NT2/D1 (cell line): ENCODE measurements around the gene PCCB.
"Not testable (repeated sequence)": the region's sequence is repeated elsewhere in the genome, so short reads cannot be mapped to it uniquely, and the experiment has no call there.

Experiments used
- DNase-seq: peaks from one replicate; pipeline ENCODE4 v3.0.0-alpha.2; 2011; ENCODE audit warnings: low read depth, low spot score
- H3K27me3 ChIP-seq: 2 replicates; pipeline ENCODE4 v1.6.0; 2011; ENCODE audit warnings: mild to moderate bottlenecking; ENCODE audit not compliant: insufficient read length, insufficient read depth
- H3K36me3 ChIP-seq: 2 replicates; pipeline ENCODE4 v1.6.1; 2011; ENCODE audit warnings: mild to moderate bottlenecking, low read length, mixed read lengths; ENCODE audit not compliant: insufficient read depth, insufficient read length
- H3K4me1 ChIP-seq: 2 replicates; pipeline ENCODE4 v1.5.1; 2011; ENCODE audit not compliant: insufficient read depth, insufficient read length
- H3K4me3 ChIP-seq: 2 replicates; pipeline ENCODE4 v1.5.1; 2011; ENCODE audit warnings: low read depth; ENCODE audit not compliant: insufficient read length
- H3K9ac ChIP-seq: 2 replicates; pipeline ENCODE4 v1.6.0; 2011; ENCODE audit warnings: low read depth; ENCODE audit not compliant: insufficient read length
- H3K9me3 ChIP-seq: 2 replicates; pipeline ENCODE4 v1.5.1; 2011; ENCODE audit warnings: mild to moderate bottlenecking, low read length; ENCODE audit not compliant: insufficient read depth
- SUZ12 ChIP-seq: IDR thresholded peaks from 2 replicates; pipeline ENCODE4 v1.6.1; 2011; ENCODE audit not compliant: insufficient read length, insufficient read depth; ENCODE audit errors: extremely low read depth
- YY1 ChIP-seq: IDR thresholded peaks from 2 replicates; pipeline ENCODE4 v1.6.1; 2011; ENCODE audit not compliant: insufficient read length, insufficient read depth
- ZNF274 ChIP-seq: IDR thresholded peaks from 2 replicates; pipeline ENCODE4 v1.6.1; 2011; ENCODE audit warnings: mild to moderate bottlenecking, low read depth, low read length

PCCB gene

DNA sequence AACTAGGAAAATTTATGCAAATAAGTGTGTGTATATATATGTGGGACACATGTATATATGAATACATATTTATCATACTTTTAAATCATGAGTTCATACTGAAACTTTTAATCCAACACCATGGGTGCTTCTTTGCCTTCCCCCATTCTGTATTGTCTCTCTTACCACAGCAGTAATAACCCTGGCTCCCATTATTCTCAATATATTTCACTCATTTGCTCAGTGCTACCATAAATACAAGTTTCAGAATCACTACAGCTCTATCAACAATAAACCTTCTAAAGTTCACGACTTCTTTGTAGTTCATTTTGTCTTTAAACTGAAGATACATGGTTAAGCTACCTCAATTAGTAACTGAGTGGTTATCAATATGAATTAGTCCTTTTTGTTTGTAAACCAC, 82.2 kb downstream of the PCCB start:
- Histone ChIP-seq H3K27me3 (no peaks in the 10 kb centered on the region), H3K4me1 (peaks cover 2% of the 10 kb centered on the region), H3K36me3 (peaks cover 51% of the 10 kb centered on the region), H3K4me3 (no peak overlapping the region), H3K9ac (no peak overlapping the region), H3K9me3 (no peaks in the 10 kb centered on the region)
- TF ChIP-seq YY1 (no peak), ZNF274 (no peak), SUZ12 (no peak)
- no peak for DNase-seq

DNA sequence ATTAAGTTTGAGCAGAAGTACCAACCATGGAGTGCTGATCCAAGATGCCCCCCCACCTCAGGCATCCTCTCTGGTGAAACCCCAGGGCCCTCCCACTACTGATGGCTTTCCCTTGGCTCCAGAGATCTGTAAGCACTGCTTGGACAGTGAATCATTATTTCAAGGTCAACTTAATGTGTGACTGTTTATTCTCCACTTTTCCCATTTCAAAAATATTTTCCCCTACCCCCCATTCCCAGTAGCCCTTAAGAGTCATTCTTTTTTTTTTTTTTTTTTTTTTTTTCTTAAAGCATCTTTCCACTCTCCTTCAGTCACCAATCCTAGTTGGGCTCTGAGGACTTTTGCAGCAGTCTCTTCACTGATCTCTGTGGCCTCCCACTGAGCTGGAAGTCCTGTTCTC, 82.6 kb downstream of the PCCB start:
- Histone ChIP-seq H3K9ac (no peak overlapping the region), H3K4me3 (no peak overlapping the region), H3K4me1 (peaks cover 2% of the 10 kb centered on the region), H3K9me3 (no peaks in the 10 kb centered on the region), H3K27me3 (no peaks in the 10 kb centered on the region), H3K36me3 (peaks cover 51% of the 10 kb centered on the region)
- no peak for DNase-seq
- no peak for TF ChIP-seq SUZ12
- TF ChIP-seq ZNF274, result no peak
- TF ChIP-seq YY1, result no peak

DNA sequence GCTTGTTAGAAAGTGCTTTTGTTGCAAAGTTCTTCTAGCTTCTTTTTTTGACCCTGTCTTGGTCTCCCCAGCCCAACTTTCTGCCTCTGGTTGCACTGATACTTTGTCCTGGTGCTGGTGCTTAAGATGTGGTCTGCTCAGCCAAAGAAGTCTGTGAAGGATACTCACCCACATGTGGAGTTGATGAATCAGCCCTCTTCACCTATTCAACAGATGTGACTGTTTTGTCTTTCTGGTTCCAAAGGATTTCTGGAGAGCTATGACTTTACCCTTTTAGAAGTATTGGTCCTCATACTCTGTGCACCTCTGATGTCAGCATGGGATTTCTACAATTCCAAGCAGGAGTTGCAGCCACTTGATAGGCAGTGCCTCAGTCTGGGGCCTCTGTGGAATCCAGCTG, 84.1 kb downstream of the PCCB start:
- H3K36me3 ChIP-seq, result peaks cover 52% of the 10 kb centered on the region
- peaks cover 2% of the 10 kb centered on the region for H3K4me1 ChIP-seq
- DNase-seq, result no peak
- H3K9me3 ChIP-seq, result no peaks in the 10 kb centered on the region
- H3K27me3 ChIP-seq, result no peaks in the 10 kb centered on the region
- TF ChIP-seq YY1 (no peak), SUZ12 (no peak), ZNF274 (no peak)
- no peak overlapping the region for H3K4me3 ChIP-seq
- no peak overlapping the region for H3K9ac ChIP-seq

DNA sequence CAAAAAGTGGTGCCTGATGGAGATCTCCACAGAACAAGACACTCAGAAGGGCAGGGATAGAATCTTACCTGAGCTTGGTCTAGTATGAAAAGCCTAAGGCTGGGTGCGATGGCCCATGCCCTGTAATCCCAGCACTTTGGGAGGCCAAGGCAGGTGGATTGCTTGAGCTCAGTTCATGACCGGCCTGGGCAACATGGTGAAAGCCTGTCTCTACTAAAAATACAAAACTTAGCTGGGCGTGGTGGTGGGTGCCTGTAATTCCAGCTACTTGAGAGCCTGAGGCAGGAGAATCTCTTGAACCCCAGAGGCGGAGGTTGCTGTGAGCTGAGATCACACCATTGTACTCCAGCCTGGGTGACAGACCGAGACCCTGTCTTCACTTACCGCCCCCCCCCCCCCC, 84.6 kb downstream of the PCCB start:
- not testable (repeated sequence) for H3K27me3 ChIP-seq, H3K9ac ChIP-seq, H3K4me3 ChIP-seq, H3K9me3 ChIP-seq, H3K4me1 ChIP-seq, DNase-seq
- peaks cover 48% of the 10 kb centered on the region for H3K36me3 ChIP-seq

DNA sequence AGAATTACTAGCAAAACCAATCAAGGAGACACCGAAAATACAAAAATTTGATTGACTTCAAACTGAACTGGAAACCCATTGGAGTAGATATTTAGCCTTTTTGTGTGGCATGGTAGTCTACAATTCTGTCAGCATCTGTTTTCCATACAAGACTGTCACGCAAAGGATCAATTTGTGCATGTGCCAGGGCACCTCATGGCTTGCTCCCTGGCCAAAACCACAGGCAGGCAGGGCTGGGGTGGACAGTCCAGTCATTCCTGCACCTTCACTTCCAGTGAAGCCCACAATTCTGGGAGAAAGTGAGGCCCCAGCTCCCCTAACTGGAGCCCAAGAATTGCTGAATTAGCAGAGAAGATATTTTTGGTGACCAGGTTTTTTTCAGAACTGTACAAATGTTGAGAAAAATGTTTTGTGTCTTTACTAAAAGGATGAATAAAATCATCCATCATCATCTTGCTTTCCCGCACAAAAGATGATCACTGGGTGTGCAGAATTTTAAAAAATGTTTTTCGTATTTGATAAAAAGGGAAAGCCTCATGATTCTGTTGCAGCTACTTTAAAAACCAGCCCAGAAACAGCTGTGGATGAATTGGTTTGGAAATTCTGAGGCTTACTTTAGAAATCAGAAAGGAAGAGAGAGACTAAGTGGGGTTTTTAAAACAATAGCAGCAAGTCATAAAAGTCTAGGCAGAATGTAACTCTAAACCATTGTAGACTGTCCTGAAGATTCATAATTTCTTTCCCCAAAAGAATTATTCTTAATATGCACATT, 86.4 kb downstream of the PCCB start:
- H3K4me1 ChIP-seq, result peaks cover 2% of the 10 kb centered on the region
- DNase-seq, result no peak
- H3K9ac ChIP-seq, result no peak overlapping the region
- no peak overlapping the region for H3K4me3 ChIP-seq
- TF ChIP-seq YY1, result no peak
- no peak for TF ChIP-seq SUZ12
- no peak for TF ChIP-seq ZNF274
- no peaks in the 10 kb centered on the region for H3K27me3 ChIP-seq
- peaks cover 56% of the 10 kb centered on the region for H3K36me3 ChIP-seq
- no peaks in the 10 kb centered on the region for H3K9me3 ChIP-seq

DNA sequence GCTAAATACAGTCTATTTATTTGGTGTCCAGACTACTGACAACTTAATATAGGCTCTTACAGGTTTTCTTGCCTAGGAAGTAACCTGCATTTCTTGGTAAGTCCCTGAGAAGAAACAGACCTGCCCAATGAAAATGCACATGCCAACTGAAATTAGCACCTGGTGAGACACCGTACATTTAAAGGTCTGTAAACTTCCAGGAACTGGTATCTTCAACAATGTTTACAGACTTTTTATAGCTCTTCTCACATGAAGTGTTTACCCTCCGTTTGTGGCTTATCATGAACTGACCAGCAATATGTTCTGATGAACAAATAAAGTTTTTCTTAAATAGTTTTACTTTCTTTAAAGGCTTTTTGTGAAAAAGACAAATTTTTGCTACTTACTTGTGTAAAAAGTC, 93.3 kb downstream of the PCCB start:
- Histone ChIP-seq H3K9ac (no peak overlapping the region), H3K36me3 (peaks cover 20% of the 10 kb centered on the region), H3K27me3 (no peaks in the 10 kb centered on the region), H3K4me3 (no peak overlapping the region), H3K4me1 (no peaks in the 10 kb centered on the region), H3K9me3 (no peaks in the 10 kb centered on the region)
- TF ChIP-seq ZNF274 (no peak), YY1 (no peak), SUZ12 (no peak)
- DNase-seq, result no peak

DNA sequence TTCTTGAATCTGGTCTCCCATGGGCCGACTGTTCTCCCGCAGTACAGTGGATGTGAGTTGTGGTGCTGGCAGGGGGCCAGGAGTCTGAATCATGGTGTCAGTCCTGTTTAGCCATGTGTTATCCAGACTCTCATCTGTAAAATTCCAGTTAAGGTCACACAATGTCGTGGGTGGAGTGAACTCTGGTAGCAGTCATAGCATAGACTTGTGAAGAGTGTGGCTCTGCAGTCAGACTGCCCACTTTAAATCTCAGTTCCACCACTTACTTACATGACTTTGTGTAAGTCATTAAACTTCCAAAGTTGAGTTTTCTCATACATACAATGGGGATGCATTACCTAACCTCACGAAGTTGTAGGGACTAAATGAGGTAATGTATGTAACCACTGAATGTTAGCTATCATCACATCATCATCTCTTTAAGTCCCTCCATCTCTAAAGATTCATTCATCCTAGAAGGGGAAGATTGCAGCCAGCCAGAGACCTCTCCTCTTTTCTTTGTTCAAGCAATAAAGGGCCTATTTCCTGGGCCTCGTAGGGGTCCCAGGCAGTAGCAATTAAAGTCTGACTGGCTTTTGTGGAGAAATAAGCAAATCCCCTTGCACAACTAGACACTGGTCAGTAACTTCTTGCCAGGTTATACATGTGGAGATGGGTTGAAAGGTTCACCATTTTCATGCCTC, 93.9 kb downstream of the PCCB start:
- no peaks in the 10 kb centered on the region for H3K9me3 ChIP-seq
- no peak for TF ChIP-seq SUZ12
- no peak for TF ChIP-seq YY1
- TF ChIP-seq ZNF274, result no peak
- no peak for DNase-seq
- no peaks in the 10 kb centered on the region for H3K27me3 ChIP-seq
- peaks cover 15% of the 10 kb centered on the region for H3K36me3 ChIP-seq
- no peak overlapping the region for H3K4me3 ChIP-seq
- no peak overlapping the region for H3K9ac ChIP-seq
- H3K4me1 ChIP-seq, result no peaks in the 10 kb centered on the region
